Activated naive CD4-positive, alpha-beta T cell treated with anti-CD3 and anti-CD28 coated beads, Interleukin-2, amount 50 U/mL, for 24 hours (primary cell): ENCODE data around the gene ADIG.

ENCODE experiments used
- H3K27ac Mint-ChIP-seq: one replicate; pipeline ENCODE4 v1.8.0; 2021; ENCODE audit warnings: mild to moderate bottlenecking, mixed read lengths
- H3K27me3 Mint-ChIP-seq: one replicate; pipeline ENCODE4 v1.8.0; 2021; ENCODE audit warnings: mixed read lengths
- H3K36me3 Mint-ChIP-seq: one replicate; pipeline ENCODE4 v1.8.0; 2021; ENCODE audit warnings: mixed read lengths
- H3K4me1 Mint-ChIP-seq: one replicate; pipeline ENCODE4 v1.8.0; 2021; ENCODE audit warnings: mixed read lengths
- H3K4me3 Mint-ChIP-seq: one replicate; pipeline ENCODE4 v1.8.0; 2021; ENCODE audit warnings: mild to moderate bottlenecking, mixed read lengths
- H3K9me3 Mint-ChIP-seq: one replicate; pipeline ENCODE4 v1.8.0; 2021; ENCODE audit warnings: mixed read lengths

Gene ADIG

GRCh38 chr20:38608188-38608587, 27.2 kb downstream of the ADIG start:
- H3K4me3 Mint-ChIP-seq = no peak overlapping the region
- H3K36me3 Mint-ChIP-seq = no peaks in the 10 kb centered on the region
- peaks cover 17% of the 10 kb centered on the region for H3K27me3 Mint-ChIP-seq
- H3K27ac Mint-ChIP-seq = no peak overlapping the region
- H3K4me1 Mint-ChIP-seq = no peaks in the 10 kb centered on the region
- no peaks in the 10 kb centered on the region for H3K9me3 Mint-ChIP-seq

- Mint-ChIP-seq H3K4me1 (no peaks in the 10 kb centered on the region), H3K4me3 (no peak overlapping the region), H3K9me3 (no peaks in the 10 kb centered on the region), H3K36me3 (no peaks in the 10 kb centered on the region), H3K27ac (no peak overlapping the region), H3K27me3 (peaks cover 11% of the 10 kb centered on the region)
Observed at GRCh38 chr20:38609815-38610214, 28.8 kb downstream of the ADIG start.

GRCh38 chr20:38610521-38610920, 29.5 kb downstream of the ADIG start:
- no peaks in the 10 kb centered on the region for H3K4me1 Mint-ChIP-seq
- no peak overlapping the region for H3K4me3 Mint-ChIP-seq
- no peaks in the 10 kb centered on the region for H3K9me3 Mint-ChIP-seq
- no peak overlapping the region for H3K27ac Mint-ChIP-seq
- H3K36me3 Mint-ChIP-seq = no peaks in the 10 kb centered on the region
- peaks cover 7% of the 10 kb centered on the region for H3K27me3 Mint-ChIP-seq

GRCh38 chr20:38612751-38613515, 31.9 kb downstream of the ADIG start:
- no peak overlapping the region for H3K4me3 Mint-ChIP-seq
- no peaks in the 10 kb centered on the region for H3K36me3 Mint-ChIP-seq
- H3K27ac Mint-ChIP-seq = no peak overlapping the region
- H3K9me3 Mint-ChIP-seq = no peaks in the 10 kb centered on the region
- peaks cover 11% of the 10 kb centered on the region for H3K27me3 Mint-ChIP-seq
- no peaks in the 10 kb centered on the region for H3K4me1 Mint-ChIP-seq

GRCh38 chr20:38615283-38615682, 34.3 kb downstream of the ADIG start:
- Mint-ChIP-seq H3K4me1 (no peaks in the 10 kb centered on the region), H3K36me3 (no peaks in the 10 kb centered on the region), H3K9me3 (no peaks in the 10 kb centered on the region), H3K4me3 (no peak overlapping the region), H3K27ac (no peak overlapping the region), H3K27me3 (peaks cover 16% of the 10 kb centered on the region)

- Mint-ChIP-seq H3K4me3 (no peak overlapping the region), H3K9me3 (no peaks in the 10 kb centered on the region), H3K27ac (no peak overlapping the region), H3K27me3 (peaks cover 16% of the 10 kb centered on the region), H3K4me1 (no peaks in the 10 kb centered on the region), H3K36me3 (no peaks in the 10 kb centered on the region)
Observed at GRCh38 chr20:38616457-38616856, 35.5 kb downstream of the ADIG start.

- Mint-ChIP-seq H3K36me3 (no peaks in the 10 kb centered on the region), H3K4me1 (no peaks in the 10 kb centered on the region), H3K9me3 (no peaks in the 10 kb centered on the region), H3K27ac (no peak overlapping the region), H3K4me3 (no peak overlapping the region), H3K27me3 (peaks cover 16% of the 10 kb centered on the region)
Observed at GRCh38 chr20:38617011-38617829, 36.2 kb downstream of the ADIG start.

GRCh38 chr20:38617830-38618196, 36.8 kb downstream of the ADIG start:
- Mint-ChIP-seq H3K9me3 (no peaks in the 10 kb centered on the region), H3K27me3 (peaks cover 16% of the 10 kb centered on the region), H3K36me3 (no peaks in the 10 kb centered on the region), H3K27ac (no peak overlapping the region), H3K4me3 (no peak overlapping the region), H3K4me1 (no peaks in the 10 kb centered on the region)

- H3K27ac Mint-ChIP-seq = no peak overlapping the region
- no peaks in the 10 kb centered on the region for H3K4me1 Mint-ChIP-seq
- H3K36me3 Mint-ChIP-seq = no peaks in the 10 kb centered on the region
- H3K4me3 Mint-ChIP-seq = no peak overlapping the region
- H3K27me3 Mint-ChIP-seq = peaks cover 14% of the 10 kb centered on the region
- no peaks in the 10 kb centered on the region for H3K9me3 Mint-ChIP-seq
Observed at GRCh38 chr20:38620441-38620840, 39.4 kb downstream of the ADIG start.

- H3K27me3 Mint-ChIP-seq = peaks cover 7% of the 10 kb centered on the region
- no peak overlapping the region for H3K4me3 Mint-ChIP-seq
- no peak overlapping the region for H3K27ac Mint-ChIP-seq
- no peaks in the 10 kb centered on the region for H3K9me3 Mint-ChIP-seq
- H3K36me3 Mint-ChIP-seq = no peaks in the 10 kb centered on the region
- no peaks in the 10 kb centered on the region for H3K4me1 Mint-ChIP-seq
Observed at GRCh38 chr20:38623061-38623460, 42.1 kb downstream of the ADIG start.

- H3K4me3 Mint-ChIP-seq = no peak overlapping the region
- H3K36me3 Mint-ChIP-seq = no peaks in the 10 kb centered on the region
- no peaks in the 10 kb centered on the region for H3K4me1 Mint-ChIP-seq
- H3K9me3 Mint-ChIP-seq = no peaks in the 10 kb centered on the region
- no peak overlapping the region for H3K27ac Mint-ChIP-seq
- H3K27me3 Mint-ChIP-seq = peaks cover 4% of the 10 kb centered on the region
Observed at GRCh38 chr20:38624084-38624483, 43.1 kb downstream of the ADIG start.

GRCh38 chr20:38625896-38626295, 44.9 kb downstream of the ADIG start:
- Mint-ChIP-seq H3K36me3 (no peaks in the 10 kb centered on the region), H3K9me3 (no peaks in the 10 kb centered on the region), H3K27ac (no peak overlapping the region), H3K4me1 (no peaks in the 10 kb centered on the region), H3K27me3 (peaks cover 3% of the 10 kb centered on the region), H3K4me3 (no peak overlapping the region)

- Mint-ChIP-seq H3K4me3 (no peak overlapping the region), H3K4me1 (no peaks in the 10 kb centered on the region), H3K36me3 (no peaks in the 10 kb centered on the region), H3K9me3 (no peaks in the 10 kb centered on the region), H3K27me3 (no peaks in the 10 kb centered on the region), H3K27ac (no peak overlapping the region)
Observed at GRCh38 chr20:38626921-38627659, 46.1 kb downstream of the ADIG start.

- H3K4me3 Mint-ChIP-seq = no peak overlapping the region
- H3K27ac Mint-ChIP-seq = no peak overlapping the region
- H3K27me3 Mint-ChIP-seq = no peaks in the 10 kb centered on the region
- peaks cover 4% of the 10 kb centered on the region for H3K4me1 Mint-ChIP-seq
- no peaks in the 10 kb centered on the region for H3K36me3 Mint-ChIP-seq
- H3K9me3 Mint-ChIP-seq = no peaks in the 10 kb centered on the region
Observed at GRCh38 chr20:38628580-38629470, 47.8 kb downstream of the ADIG start.

GRCh38 chr20:38629979-38630378, 49.0 kb downstream of the ADIG start:
- H3K36me3 Mint-ChIP-seq = no peaks in the 10 kb centered on the region
- no peak overlapping the region for H3K4me3 Mint-ChIP-seq
- H3K9me3 Mint-ChIP-seq = no peaks in the 10 kb centered on the region
- H3K27me3 Mint-ChIP-seq = no peaks in the 10 kb centered on the region
- H3K4me1 Mint-ChIP-seq = peaks cover 4% of the 10 kb centered on the region
- H3K27ac Mint-ChIP-seq = no peak overlapping the region
